Astrocyte of the spinal cord (primary cell): ENCODE results near the gene TMPRSS7.

ENCODE experiments used
- DNase-seq: peaks from one replicate; pipeline ENCODE4 v3.0.0; 2011; ENCODE audit warnings: low read depth, low spot score
- H3K4me3 ChIP-seq: 2 replicates; pipeline ENCODE4 v1.5.1; 2011; ENCODE audit warnings: low read depth, mild to moderate bottlenecking, low read length, moderate library complexity
- in situ Hi-C: cut with HindIII; loops from 2 replicates; pipeline ENCODE4 v1.10.0; 2017; ENCODE audit warnings: low sequenced_read_pairs
- TF ChIP-seq, protein P1 (sequence below): IDR thresholded peaks from 2 replicates; pipeline ENCODE4 v1.5.1; 2012; ENCODE audit warnings: low read depth, mild to moderate bottlenecking, low read length, inconsistent platforms

The TMPRSS7 gene

GRCh38 chr3:112104774-112105173, 70.2 kb downstream of the TMPRSS7 start:
- in situ Hi-C loops: no loop called here
- DNase-seq: no peak
- no peak overlapping the region for H3K4me3 ChIP-seq
- TF ChIP-seq, protein P1, sequence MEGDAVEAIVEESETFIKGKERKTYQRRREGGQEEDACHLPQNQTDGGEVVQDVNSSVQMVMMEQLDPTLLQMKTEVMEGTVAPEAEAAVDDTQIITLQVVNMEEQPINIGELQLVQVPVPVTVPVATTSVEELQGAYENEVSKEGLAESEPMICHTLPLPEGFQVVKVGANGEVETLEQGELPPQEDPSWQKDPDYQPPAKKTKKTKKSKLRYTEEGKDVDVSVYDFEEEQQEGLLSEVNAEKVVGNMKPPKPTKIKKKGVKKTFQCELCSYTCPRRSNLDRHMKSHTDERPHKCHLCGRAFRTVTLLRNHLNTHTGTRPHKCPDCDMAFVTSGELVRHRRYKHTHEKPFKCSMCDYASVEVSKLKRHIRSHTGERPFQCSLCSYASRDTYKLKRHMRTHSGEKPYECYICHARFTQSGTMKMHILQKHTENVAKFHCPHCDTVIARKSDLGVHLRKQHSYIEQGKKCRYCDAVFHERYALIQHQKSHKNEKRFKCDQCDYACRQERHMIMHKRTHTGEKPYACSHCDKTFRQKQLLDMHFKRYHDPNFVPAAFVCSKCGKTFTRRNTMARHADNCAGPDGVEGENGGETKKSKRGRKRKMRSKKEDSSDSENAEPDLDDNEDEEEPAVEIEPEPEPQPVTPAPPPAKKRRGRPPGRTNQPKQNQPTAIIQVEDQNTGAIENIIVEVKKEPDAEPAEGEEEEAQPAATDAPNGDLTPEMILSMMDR: no peak

DNA sequence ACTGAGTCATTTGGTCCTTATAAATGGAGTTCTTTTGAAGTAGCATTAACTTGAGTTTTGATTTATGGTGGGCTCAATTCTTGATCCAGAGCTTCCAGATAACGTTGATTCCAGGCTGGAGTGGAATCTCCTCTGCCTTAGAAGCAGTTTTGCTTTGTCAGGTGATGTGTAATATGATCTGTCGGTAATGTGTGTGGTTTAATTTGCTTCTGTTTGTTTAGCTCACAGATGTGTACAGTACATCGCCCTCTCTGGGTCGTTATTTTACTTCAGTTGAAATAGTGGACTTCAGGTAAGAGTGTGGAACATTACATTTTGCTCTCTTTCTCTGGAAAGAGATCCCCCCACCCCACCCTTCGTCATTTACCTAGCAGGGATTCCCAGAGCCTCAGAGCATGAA, 74.8 kb downstream of the TMPRSS7 start:
- in situ Hi-C loops: no loop called here
- no peak for DNase-seq
- TF ChIP-seq, protein P1: no peak
- no peak overlapping the region for H3K4me3 ChIP-seq

GRCh38 chr3:112111785-112112402, 77.4 kb downstream of the TMPRSS7 start:
- no peak overlapping the region for H3K4me3 ChIP-seq
- TF ChIP-seq, protein P1: peak; percentile 82
- DNase-seq: peak; percentile 67
- in situ Hi-C loops: no loop called here

DNA sequence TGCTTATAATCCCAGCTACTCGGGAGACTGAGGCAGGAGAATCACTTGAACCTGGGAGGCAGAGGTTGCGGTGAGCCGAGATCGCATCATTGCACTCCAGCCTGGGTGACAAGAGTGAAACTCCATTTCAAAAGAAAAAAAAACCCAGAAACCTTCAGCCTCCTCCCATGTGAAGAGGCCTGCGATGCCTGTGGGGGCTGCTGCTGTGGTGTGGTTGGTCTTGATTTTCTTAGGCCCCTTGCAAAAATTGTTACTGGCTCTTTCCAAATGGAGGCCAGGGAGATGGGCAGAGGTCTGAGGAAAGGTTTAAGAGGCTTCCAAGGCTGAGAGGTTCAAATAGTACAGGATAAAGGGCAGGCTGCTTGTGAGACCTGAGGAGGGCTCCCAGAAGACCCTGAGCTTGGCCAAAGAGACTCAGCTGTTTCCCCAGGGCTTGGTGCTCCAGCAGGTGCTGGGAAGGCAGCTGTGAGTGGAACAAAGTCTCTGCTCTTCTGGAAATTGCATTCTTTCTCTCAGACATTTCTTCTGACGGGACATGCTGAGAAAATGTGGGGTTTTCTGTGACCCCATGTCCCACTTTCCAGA, 80.1 kb downstream of the TMPRSS7 start:
- TF ChIP-seq, protein P1: no peak
- H3K4me3 ChIP-seq: no peak overlapping the region
- DNase-seq: no peak
- in situ Hi-C loops: no loop called here

GRCh38 chr3:112115161-112115739, 80.7 kb downstream of the TMPRSS7 start:
- in situ Hi-C loops: no loop called here
- no peak overlapping the region for H3K4me3 ChIP-seq
- no peak for DNase-seq
- TF ChIP-seq, protein P1: no peak

GRCh38 chr3:112115806-112116383, 81.4 kb downstream of the TMPRSS7 start:
- in situ Hi-C loops: no loop called here
- DNase-seq: no peak
- no peak overlapping the region for H3K4me3 ChIP-seq
- TF ChIP-seq, protein P1: no peak
